ELF-1 (cell line): ENCODE data around the gene GABBR2.
A peak's percentile ranks its signal among the peaks of the same experiment; 100 is the strongest.

Experiments
- DNase-seq: peaks from one replicate; pipeline ENCODE4 v3.0.0-alpha.2; 2016; ENCODE audit warnings: low read depth, low spot score

The GABBR2 gene

GRCh38 chr9:98323831-98324135, 385.0 kb downstream of the GABBR2 start:
- DNase-seq, result no peak

- DNase-seq, result no peak
Observed at GRCh38 chr9:98323051-98323830, 385.5 kb downstream of the GABBR2 start.

- no peak for DNase-seq
Observed at GRCh38 chr9:98321269-98321668, 387.5 kb downstream of the GABBR2 start.

- DNase-seq, result peak; percentile 14
Observed at GRCh38 chr9:98318834-98319478, 389.8 kb downstream of the GABBR2 start.

- DNase-seq, result no peak
Observed at GRCh38 chr9:98318041-98318790, 390.5 kb downstream of the GABBR2 start.

- no peak for DNase-seq
Observed at GRCh38 chr9:98317134-98317857, 391.4 kb downstream of the GABBR2 start.

GRCh38 chr9:98316445-98317133, 392.1 kb downstream of the GABBR2 start:
- no peak for DNase-seq

- peak; percentile 94 for DNase-seq
Observed at GRCh38 chr9:98315551-98316060, 393.1 kb downstream of the GABBR2 start.

- no peak for DNase-seq
Observed at GRCh38 chr9:98315067-98315453, 393.7 kb downstream of the GABBR2 start.

GRCh38 chr9:98314381-98315066, 394.2 kb downstream of the GABBR2 start:
- DNase-seq, result no peak

- DNase-seq, result no peak
Observed at GRCh38 chr9:98312365-98312764, 396.4 kb downstream of the GABBR2 start.

- no peak for DNase-seq
Observed at GRCh38 chr9:98311541-98311940, 397.2 kb downstream of the GABBR2 start.

- no peak for DNase-seq
Observed at GRCh38 chr9:98310752-98311392, 397.9 kb downstream of the GABBR2 start.

GRCh38 chr9:98306384-98307145, 402.2 kb downstream of the GABBR2 start:
- no peak for DNase-seq

- no peak for DNase-seq
Observed at GRCh38 chr9:98304381-98304780, 404.4 kb downstream of the GABBR2 start.

- DNase-seq, result peak; percentile 27
Observed at GRCh38 chr9:98303633-98304125, 405.1 kb downstream of the GABBR2 start.

- no peak for DNase-seq
Observed at GRCh38 chr9:98302938-98303632, 405.6 kb downstream of the GABBR2 start.

- no peak for DNase-seq
Observed at GRCh38 chr9:98302150-98302549, 406.6 kb downstream of the GABBR2 start.

GRCh38 chr9:98300611-98301010, 408.1 kb downstream of the GABBR2 start:
- no peak for DNase-seq
